ENCODE data around the gene MRPL19. TPM values are rescaled to one million over a fixed set of nuclear protein-coding genes. Genes with fewer than 3 reads are reported as not detected.

The MRPL19 gene
- total RNA-seq, 2 donors from 2014 or later = 13.5 to 22.1 TPM

GRCh38 chr2:75729861-75730260 lies 83.3 kb downstream of the MRPL19 start:
- 40 to 43% methylated on average over 5 of the region's 5 CpGs for WGBS, 2 donors
- H3K4me3 ChIP-seq = no peak overlapping the region
- DNase-seq = no peak

DNA sequence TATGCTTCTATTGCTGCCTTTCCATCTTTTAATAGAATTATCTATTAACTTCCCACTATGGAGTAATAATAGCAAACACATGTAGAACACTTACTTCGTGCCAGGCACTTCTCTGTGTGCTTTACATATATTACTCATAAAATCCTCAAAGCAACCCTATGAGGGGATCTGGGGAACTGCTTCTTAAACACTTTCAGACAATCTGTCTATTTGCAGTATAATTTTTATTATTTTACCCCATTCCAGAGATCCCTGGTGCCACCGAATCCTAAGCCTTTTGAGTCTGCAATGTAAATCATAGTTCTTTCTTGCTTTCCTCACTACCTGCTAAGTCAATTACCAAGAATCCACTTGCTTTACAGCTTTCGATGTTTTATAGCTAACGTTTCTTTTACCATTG lies 89.7 kb downstream of the MRPL19 start:
- Histone ChIP-seq H3K4me1 (no peaks in the 10 kb centered on the region), H3K4me3 (no peak overlapping the region), H3K27ac (no peak overlapping the region), H3K9me3 (no peaks in the 10 kb centered on the region), H3K36me3 (replicated peaks in 1 of 2; ENCODE audit: insufficient read depth in 1 of 2, low read depth in 2 of 2) (no peaks in the 10 kb centered on the region), H3K27me3 (no peaks in the 10 kb centered on the region)
- intact Hi-C loops (cut with DNase I) = no loop called here
- ATAC-seq (no peak), DNase-seq (no peak)
- TF ChIP-seq CTCF (IDR thresholded peaks at IDR 0.05) = no peak
- no peak for TF ChIP-seq POLR2A (IDR thresholded peaks at IDR 0.05)
- 67 to 71% methylated on average over 4 of the region's 4 CpGs for WGBS, 2 donors

More at GRCh38 chr2:75729861-75730260, 83.3 kb downstream of the MRPL19 start:
- no peaks in the 10 kb centered on the region for H3K9me3 ChIP-seq
- H3K27ac ChIP-seq = no peak overlapping the region
- no peaks in the 10 kb centered on the region for H3K36me3 ChIP-seq (replicated peaks in 1 of 2; ENCODE audit: insufficient read depth in 1 of 2, low read depth in 2 of 2)
- ATAC-seq = no peak
- H3K4me1 ChIP-seq = no peaks in the 10 kb centered on the region
- H3K27me3 ChIP-seq = no peaks in the 10 kb centered on the region
- intact Hi-C loops (cut with DNase I) = no loop called here
- TF ChIP-seq CTCF (IDR thresholded peaks at IDR 0.05) (peak in 5 of 7 experiments; percentile 20 to 36 (median 25)), POLR2A (IDR thresholded peaks at IDR 0.05) (no peak)

GRCh38 chr2:75737961-75738360 lies 91.4 kb downstream of the MRPL19 start:
- intact Hi-C loops (cut with DNase I) = no loop called here
- TF ChIP-seq CTCF (IDR thresholded peaks at IDR 0.05) (no peak), POLR2A (IDR thresholded peaks at IDR 0.05) (no peak)
- no peaks in the 10 kb centered on the region for H3K4me1 ChIP-seq
- no peaks in the 10 kb centered on the region for H3K36me3 ChIP-seq (replicated peaks in 1 of 2; ENCODE audit: insufficient read depth in 1 of 2, low read depth in 2 of 2)
- ATAC-seq = no peak
- no peaks in the 10 kb centered on the region for H3K9me3 ChIP-seq
- no peak overlapping the region for H3K27ac ChIP-seq
- no peaks in the 10 kb centered on the region for H3K27me3 ChIP-seq
- DNase-seq = no peak
- no peak overlapping the region for H3K4me3 ChIP-seq
- 93 to 100% methylated on average over 1 of the region's 1 CpG for WGBS, 2 donors

Small RNA genes lying within 50 kb of the gene (small RNA-seq; reads per million reads assigned to genes)
- gene RF00012 = not detected

Other genes with a start within 250 kb of the MRPL19 start
- gene EVA1A, start 85.8 kb upstream of the MRPL19 start, total RNA-seq = 10 to 100 TPM; 27.5 to 31.3 TPM
- 10 to 100 TPM; 23.4 to 28.8 TPM for gene GCFC2, start 64.1 kb downstream of the MRPL19 start, total RNA-seq